IMR-90 (cell line): ENCODE results near the gene KCTD2. TPM values are rescaled to one million over a fixed set of nuclear protein-coding genes. Genes with fewer than 3 reads are reported as not detected.

Experiments used
- ATAC-seq: fragments of 200-7000 bp; cut with Tn5 transposase; 2 replicates; pipeline ENCODE4 v1.9.1; 2020; ENCODE audit warnings: low read depth, mild to moderate bottlenecking, moderate library complexity
- BruUV-seq: library from RNA; stranded (reverse); fragments of 400-500 nt; replicated peaks from 2 replicates; lab custom pipeline; 2021; lab: Mats Ljungman, UMichigan
- CTCF ChIA-PET: fragments of 300-600 bp; formaldehyde crosslinking; extraction: SDS; loops from one replicate; lab custom pipeline; 2021; ENCODE audit warnings: antibody characterized with exemption; lab: Yijun Ruan, JAX
- POLR2A ChIA-PET: fragments of 300-600 bp; sonication (Branson Sonifier 250); formaldehyde crosslinking; loops from one replicate; lab custom pipeline; 2022; ENCODE audit warnings: antibody characterized with exemption; ENCODE audit not compliant: unreplicated experiment; lab: Charles Lee
- DNase-seq: peaks from one replicate; pipeline ENCODE4 v3.0.0; 2013
- H2AFZ ChIP-seq: replicated peaks from 2 replicates; pipeline ENCODE3; 2013; ENCODE audit warnings: low read length, mild to moderate bottlenecking; ENCODE audit not compliant: poor library complexity
- H2AK5ac ChIP-seq: 2 replicates; pipeline ENCODE4 v1.6.1; 2013; ENCODE audit warnings: low read depth, low read length, inconsistent platforms
- H2AK9ac ChIP-seq: replicated peaks from 2 replicates; pipeline ENCODE3; 2013; ENCODE audit warnings: mild to moderate bottlenecking, low read depth, low read length, moderate library complexity; ENCODE audit not compliant: poor library complexity
- H2BK120ac ChIP-seq: 2 replicates; pipeline ENCODE4 v1.6.1; 2013; ENCODE audit warnings: low read depth, low read length, inconsistent platforms
- H2BK15ac ChIP-seq: 3 replicates; pipeline ENCODE4 v1.6.1; 2013; ENCODE audit warnings: low read depth, low read length, inconsistent platforms
- H2BK20ac ChIP-seq: 2 replicates; pipeline ENCODE4 v1.6.1; 2013; ENCODE audit warnings: low read depth, mild to moderate bottlenecking, inconsistent platforms, low read length, moderate library complexity
- H2BK5ac ChIP-seq: 2 replicates; pipeline ENCODE4 v1.6.1; 2013; ENCODE audit warnings: mild to moderate bottlenecking, low read depth, low read length, inconsistent platforms; ENCODE audit not compliant: poor library complexity, severe bottlenecking
- H3K14ac ChIP-seq: replicated peaks from 2 replicates; pipeline ENCODE4 v1.6.1; 2013; ENCODE audit warnings: low read depth, low read length, inconsistent platforms
- H3K18ac ChIP-seq: 2 replicates; pipeline ENCODE4 v1.6.1; 2013; ENCODE audit warnings: low read depth, low read length, control low read depth
- H3K23ac ChIP-seq: 2 replicates; pipeline ENCODE4 v1.6.1; 2013; ENCODE audit warnings: low read depth, low read length, inconsistent platforms
- H3K27ac ChIP-seq: 2 replicates; pipeline ENCODE4 v1.5.1; 2013; ENCODE audit warnings: mild to moderate bottlenecking, control low read depth, low read length; ENCODE audit not compliant: insufficient read depth
- H3K27me3 ChIP-seq: 2 replicates; pipeline ENCODE4 v1.6.1; 2013; ENCODE audit warnings: low read length; ENCODE audit not compliant: control insufficient read depth, insufficient read depth
- H3K36me3 ChIP-seq: 2 replicates; pipeline ENCODE4 v1.6.1; 2013; ENCODE audit warnings: low read length, mixed read lengths; ENCODE audit not compliant: control insufficient read depth, insufficient read depth
- H3K4ac ChIP-seq: 2 replicates; pipeline ENCODE4 v1.6.1; 2013; ENCODE audit warnings: low read depth, low read length, inconsistent platforms
- H3K4me1 ChIP-seq: 2 replicates; pipeline ENCODE4 v1.6.1; 2013; ENCODE audit warnings: low read length, mixed read lengths; ENCODE audit not compliant: control insufficient read depth, insufficient read depth
- H3K4me2 ChIP-seq: 2 replicates; pipeline ENCODE4 v1.6.1; 2013; ENCODE audit warnings: low read depth, mild to moderate bottlenecking, control low read depth, low read length, moderate library complexity
- H3K4me3 ChIP-seq: 2 replicates; pipeline ENCODE4 v1.5.1; 2013; ENCODE audit warnings: low read depth, mild to moderate bottlenecking, control low read depth, low read length, moderate library complexity; ENCODE audit not compliant: insufficient read depth
- H3K56ac ChIP-seq: 2 replicates; pipeline ENCODE4 v1.6.1; 2013; ENCODE audit warnings: low read length, inconsistent platforms; ENCODE audit not compliant: insufficient read depth; ENCODE audit errors: extremely low read depth
- H3K79me1 ChIP-seq, 2 experiments: 2 replicates each; pipeline ENCODE4 v1.6.1; 2013; ENCODE audit warnings: low read length in 2 of 2, inconsistent platforms in 1 of 2, low read depth in 1 of 2
- H3K9ac ChIP-seq: 2 replicates; pipeline ENCODE4 v1.6.1; 2013; ENCODE audit warnings: low read depth, low read length, control low read depth
- H3K9me1 ChIP-seq: 2 replicates; pipeline ENCODE4 v1.6.1; 2013; ENCODE audit warnings: low read length, inconsistent platforms; ENCODE audit not compliant: insufficient read depth
- H3K9me3 ChIP-seq: 2 replicates; pipeline ENCODE4 v1.6.1; 2013; ENCODE audit warnings: low read length; ENCODE audit not compliant: control insufficient read depth, insufficient read depth
- H4K20me1 ChIP-seq: 2 replicates; pipeline ENCODE4 v1.6.1; 2013; ENCODE audit warnings: low read length, inconsistent platforms; ENCODE audit not compliant: insufficient read depth
- H4K5ac ChIP-seq: 2 replicates; pipeline ENCODE4 v1.6.1; 2013; ENCODE audit warnings: mild to moderate bottlenecking, low read depth, low read length, control low read depth
- H4K8ac ChIP-seq, 2 experiments: 2 replicates each; pipeline ENCODE4 v1.6.1; 2013; ENCODE audit warnings: low read depth in 2 of 2, low read length in 2 of 2, control low read depth in 1 of 2, inconsistent platforms in 1 of 2
- H4K91ac ChIP-seq: 2 replicates; pipeline ENCODE4 v1.6.1; 2013; ENCODE audit warnings: low read depth, low read length, inconsistent platforms; ENCODE audit not compliant: insufficient read depth
- BHLHE40 ChIP-seq: fragments of 150-350 bp; IDR thresholded peaks from 2 replicates; pipeline ENCODE4 v1.6.1; 2016; ENCODE audit warnings: mild to moderate bottlenecking, low read depth, low read length
- CEBPB ChIP-seq: IDR thresholded peaks from 2 replicates; pipeline ENCODE4 v1.6.1; 2012; ENCODE audit warnings: low read depth, low read length, improper control_type of control experiment
- CHD1 ChIP-seq: IDR thresholded peaks from 2 replicates; pipeline ENCODE4 v1.6.1; 2012; ENCODE audit warnings: low read depth, low read length, improper control_type of control experiment
- FOS ChIP-seq: fragments of 150-350 bp; IDR thresholded peaks from 2 replicates; pipeline ENCODE4 v1.6.1; 2016; ENCODE audit warnings: low read depth, low read length
- MAFK ChIP-seq: IDR thresholded peaks from 2 replicates; pipeline ENCODE4 v1.6.1; 2012; ENCODE audit warnings: low read depth, low read length, improper control_type of control experiment
- MAZ ChIP-seq: IDR thresholded peaks from 2 replicates; pipeline ENCODE4 v1.6.1; 2012; ENCODE audit warnings: low read depth, mild to moderate bottlenecking, low read length, improper control_type of control experiment, moderate library complexity, borderline replicate concordance
- MXI1 ChIP-seq: IDR thresholded peaks from 2 replicates; pipeline ENCODE4 v1.6.1; 2012; ENCODE audit warnings: low read depth, mild to moderate bottlenecking, low read length, moderate library complexity, borderline replicate concordance
- NFE2L2 ChIP-seq: fragments of 150-350 bp; IDR thresholded peaks from 2 replicates; pipeline ENCODE4 v1.6.1; 2016; ENCODE audit warnings: low read depth, mild to moderate bottlenecking, low read length
- POLR2A ChIP-seq: IDR thresholded peaks from 2 replicates; pipeline ENCODE4 v1.6.1; 2012; ENCODE audit warnings: mild to moderate bottlenecking, low read depth, low read length
- RAD21 ChIP-seq: IDR thresholded peaks from 2 replicates; pipeline ENCODE4 v1.6.1; 2012; ENCODE audit warnings: low read length, improper control_type of control experiment
- RCOR1 ChIP-seq: IDR thresholded peaks from 2 replicates; pipeline ENCODE4 v1.6.1; 2012; ENCODE audit warnings: mild to moderate bottlenecking, low read length, improper control_type of control experiment; ENCODE audit not compliant: insufficient replicate concordance
- RFX5 ChIP-seq: IDR thresholded peaks from 2 replicates; pipeline ENCODE4 v1.8.0; 2012; ENCODE audit warnings: low read depth, mild to moderate bottlenecking, low read length, moderate library complexity
- SMC3 ChIP-seq: fragments of 150-350 bp; IDR thresholded peaks from 2 replicates; pipeline ENCODE4 v1.6.1; 2016; ENCODE audit warnings: low read depth, mild to moderate bottlenecking, antibody characterized with exemption, low read length, moderate library complexity
- WGBS, 2 experiments: methylation state at CpG; one replicate each; pipeline versions ENCODE4 v1.1.5 to v1.1.7; 2013; ENCODE audit warnings: missing lambda C conversion rate in 2 of 2; ENCODE audit not compliant: insufficient read length in 1 of 2; ENCODE audit errors: extremely low coverage in 2 of 2; 5-methylcytosine and 5-hydroxymethylcytosine counted together
- dilution Hi-C: fragments of 300-500 bp; cut with HindIII; formaldehyde crosslinking; loops from one replicate; pipeline ENCODE4 v1.14.3; 2018; ENCODE audit warnings: low sequenced_read_pairs; ENCODE audit not compliant: unreplicated experiment
- in situ Hi-C: fragments of 300-500 bp; cut with MboI; formaldehyde crosslinking; loops from 3 replicates; pipeline ENCODE4 v1.14.3; 2019; ENCODE audit warnings: low sequenced_read_pairs, inconsistent platforms, mixed read lengths
- intact Hi-C: fragments of 100-400 bp; cut with micrococcal nuclease; formaldehyde crosslinking; loops from 2 replicates; pipeline ENCODE4 v1.10.0; 2022
- polyA plus RNA-seq, 3 experiments: library from polyadenylated mRNA; depleted of rRNA; stranded (reverse); fragments of >200 nt; gene quantifications; 2 replicates each; pipeline ENCODE4 v1.2.3, GENCODE V29; 2012; ENCODE audit warnings: low replicate concordance in 1 of 3
- total RNA-seq: library from RNA; depleted of rRNA; stranded (reverse); fragments of >200 nt; gene quantifications from 2 replicates; pipeline ENCODE4 v1.2.3, GENCODE V29; 2012
- TF ChIP-seq, protein P1 (sequence below): fragments of 150-350 bp; IDR thresholded peaks from 2 replicates; pipeline ENCODE4 v1.6.1; 2016; ENCODE audit warnings: low read depth, mild to moderate bottlenecking, low read length, moderate library complexity, borderline replicate concordance
- TF ChIP-seq, protein P2 (sequence below): fragments of 150-350 bp; IDR thresholded peaks from 2 replicates; pipeline ENCODE4 v1.6.1; 2017; ENCODE audit warnings: mild to moderate bottlenecking, antibody characterized with exemption, low read length, low read depth

The KCTD2 gene
- total and polyA plus RNA-seq, 2 of the 4 experiments (the other 2 are of a cell fraction), result 9.1 to 18.4 TPM

DNA sequence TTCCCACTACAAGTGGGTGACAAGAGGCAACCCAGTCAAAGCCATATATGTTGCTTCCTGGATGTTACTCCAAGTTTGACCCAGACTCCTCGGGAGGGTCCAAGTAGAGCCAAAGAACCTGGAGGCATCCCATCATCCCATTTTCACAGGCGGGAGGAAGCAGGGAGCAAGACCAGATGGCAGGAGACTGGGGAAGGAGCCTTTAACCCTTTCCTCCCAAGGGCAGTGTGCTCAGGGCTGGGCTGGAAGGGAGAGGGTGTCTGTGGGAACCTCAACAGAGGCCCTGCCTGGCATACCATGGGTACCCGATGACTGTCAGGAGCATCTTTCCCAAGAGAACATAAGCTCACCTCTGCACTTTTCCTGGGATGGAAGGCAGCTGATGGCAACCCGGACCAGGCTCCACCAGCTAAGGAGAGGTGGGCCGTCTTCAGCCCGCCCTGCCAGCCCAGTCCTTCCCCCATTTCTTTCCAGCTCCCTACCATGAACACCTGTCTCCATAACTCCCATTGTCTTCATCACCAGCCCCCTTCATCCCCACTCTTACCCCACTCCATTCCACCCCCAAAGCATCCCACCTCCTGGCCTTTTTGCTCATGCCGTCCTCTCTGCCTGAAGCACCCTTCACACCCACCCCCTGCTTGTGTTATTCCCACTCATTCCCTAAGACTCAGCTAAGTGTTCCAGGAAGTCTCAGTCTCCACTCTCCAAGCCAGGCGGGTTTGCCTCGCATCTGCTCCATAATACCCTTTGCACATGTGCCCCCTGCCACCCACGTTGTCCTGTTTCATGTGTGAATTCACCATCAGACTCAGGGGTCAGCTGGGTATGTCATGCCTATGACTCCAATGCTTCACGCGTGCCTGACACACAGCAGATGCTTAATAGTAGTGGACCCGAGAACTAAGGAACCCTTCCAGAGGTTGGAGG, 34.9 kb downstream of the KCTD2 start:
- Histone ChIP-seq H2AFZ (peak overlapping the region; percentile 69), H2BK15ac (no peak overlapping the region; the same call in 2 of the 3 replicates), H3K56ac (no peak overlapping the region), H2BK20ac (peak overlapping the region; percentile 5; the same call in 1 of the 2 replicates), H3K9ac (no peak overlapping the region), H3K9me3 (no peaks in the 10 kb centered on the region), H3K36me3 (no peaks in the 10 kb centered on the region), H2BK120ac (peak overlapping the region; percentile 6; the same call in 1 of the 2 replicates), H3K4me3 (no peak overlapping the region), H2BK5ac (no peak overlapping the region), H3K27ac (no peak overlapping the region), H3K14ac (no peak overlapping the region), H3K79me1 (no peaks in the 10 kb centered on the region; a peak in 1 of 4 replicates), H3K4me1 (peaks cover 24% of the 10 kb centered on the region), H4K5ac (no peak overlapping the region), H3K4me2 (no peak overlapping the region), H3K23ac (no peak overlapping the region), H2AK9ac (peak overlapping the region; percentile 68), H3K9me1 (peaks cover 21% of the 10 kb centered on the region), H3K4ac (peak overlapping the region; percentile 33; the same call in 1 of the 2 replicates), H4K91ac (no peak overlapping the region), H4K20me1 (no peaks in the 10 kb centered on the region), H3K27me3 (no peaks in the 10 kb centered on the region), H2AK5ac (peak overlapping the region; percentile 43; the same call in 1 of the 2 replicates), H4K8ac (no peak overlapping the region), H3K18ac (no peak overlapping the region)
- POLR2A ChIA-PET, result no interaction called here
- in situ Hi-C loops, result no loop called here
- ATAC-seq (no peak), DNase-seq (no peak)
- CTCF ChIA-PET, result interaction anchor here (0.7 kb wide), 1 partner anchor 11 kb away, joined by 6 read pairs; no protein-coding TSS in a partner anchor
- 68% methylated on average over 8 of the region's 13 CpGs; no CpG with 5 or more reads in 1 of the 2 experiments for WGBS, 2 experiments
- no TSS peak for BruUV-seq
- intact Hi-C loops, result no loop called here
- dilution Hi-C loops, result no loop called here
- TF ChIP-seq, protein P1, sequence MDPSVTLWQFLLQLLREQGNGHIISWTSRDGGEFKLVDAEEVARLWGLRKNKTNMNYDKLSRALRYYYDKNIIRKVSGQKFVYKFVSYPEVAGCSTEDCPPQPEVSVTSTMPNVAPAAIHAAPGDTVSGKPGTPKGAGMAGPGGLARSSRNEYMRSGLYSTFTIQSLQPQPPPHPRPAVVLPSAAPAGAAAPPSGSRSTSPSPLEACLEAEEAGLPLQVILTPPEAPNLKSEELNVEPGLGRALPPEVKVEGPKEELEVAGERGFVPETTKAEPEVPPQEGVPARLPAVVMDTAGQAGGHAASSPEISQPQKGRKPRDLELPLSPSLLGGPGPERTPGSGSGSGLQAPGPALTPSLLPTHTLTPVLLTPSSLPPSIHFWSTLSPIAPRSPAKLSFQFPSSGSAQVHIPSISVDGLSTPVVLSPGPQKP, result no peak
- TF ChIP-seq MAFK (no peak), FOS (no peak), MAZ (no peak), RFX5 (no peak), CHD1 (no peak), SMC3 (no peak), MXI1 (no peak), RAD21 (no peak), POLR2A (no peak), NFE2L2 (no peak), RCOR1 (no peak), BHLHE40 (no peak), CEBPB (no peak)
- TF ChIP-seq, protein P2, sequence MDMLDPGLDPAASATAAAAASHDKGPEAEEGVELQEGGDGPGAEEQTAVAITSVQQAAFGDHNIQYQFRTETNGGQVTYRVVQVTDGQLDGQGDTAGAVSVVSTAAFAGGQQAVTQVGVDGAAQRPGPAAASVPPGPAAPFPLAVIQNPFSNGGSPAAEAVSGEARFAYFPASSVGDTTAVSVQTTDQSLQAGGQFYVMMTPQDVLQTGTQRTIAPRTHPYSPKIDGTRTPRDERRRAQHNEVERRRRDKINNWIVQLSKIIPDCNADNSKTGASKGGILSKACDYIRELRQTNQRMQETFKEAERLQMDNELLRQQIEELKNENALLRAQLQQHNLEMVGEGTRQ, result no peak
